ENCODE results near the gene MLEC.

Gene MLEC

DNA sequence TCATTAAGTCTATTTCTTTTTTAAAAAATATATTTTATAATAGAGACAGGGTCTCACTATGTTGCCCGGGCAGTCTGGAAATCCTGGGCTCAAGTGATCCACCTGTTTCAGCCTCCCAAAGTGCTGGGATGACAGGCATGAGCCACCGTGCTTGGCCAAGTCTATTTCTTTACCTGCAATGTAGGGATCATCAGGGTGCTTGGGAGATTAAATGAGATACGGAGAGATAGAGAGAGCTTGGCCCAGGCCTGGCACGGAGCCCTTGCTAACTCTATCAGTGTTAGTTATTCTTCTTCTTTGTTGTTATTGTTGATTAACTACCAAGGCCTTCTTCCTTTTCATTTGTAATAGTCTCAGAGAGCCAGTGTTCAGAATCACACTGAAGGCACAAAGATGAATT is 43.4 kb upstream of the MLEC start:
- ChIA-PET POLR2A (no interaction called here), CTCF (interaction anchor here (1.1 to 8.7 kb wide), 4 partner anchors 9 to 328 kb away, joined by 4 to 119 read pairs (median 37); no protein-coding TSS in a partner anchor)
- no peak for DNase-seq (ENCODE audit: extremely low spot score)
- TF ChIP-seq, protein P1, sequence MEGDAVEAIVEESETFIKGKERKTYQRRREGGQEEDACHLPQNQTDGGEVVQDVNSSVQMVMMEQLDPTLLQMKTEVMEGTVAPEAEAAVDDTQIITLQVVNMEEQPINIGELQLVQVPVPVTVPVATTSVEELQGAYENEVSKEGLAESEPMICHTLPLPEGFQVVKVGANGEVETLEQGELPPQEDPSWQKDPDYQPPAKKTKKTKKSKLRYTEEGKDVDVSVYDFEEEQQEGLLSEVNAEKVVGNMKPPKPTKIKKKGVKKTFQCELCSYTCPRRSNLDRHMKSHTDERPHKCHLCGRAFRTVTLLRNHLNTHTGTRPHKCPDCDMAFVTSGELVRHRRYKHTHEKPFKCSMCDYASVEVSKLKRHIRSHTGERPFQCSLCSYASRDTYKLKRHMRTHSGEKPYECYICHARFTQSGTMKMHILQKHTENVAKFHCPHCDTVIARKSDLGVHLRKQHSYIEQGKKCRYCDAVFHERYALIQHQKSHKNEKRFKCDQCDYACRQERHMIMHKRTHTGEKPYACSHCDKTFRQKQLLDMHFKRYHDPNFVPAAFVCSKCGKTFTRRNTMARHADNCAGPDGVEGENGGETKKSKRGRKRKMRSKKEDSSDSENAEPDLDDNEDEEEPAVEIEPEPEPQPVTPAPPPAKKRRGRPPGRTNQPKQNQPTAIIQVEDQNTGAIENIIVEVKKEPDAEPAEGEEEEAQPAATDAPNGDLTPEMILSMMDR (IDR thresholded peaks at IDR 0.05; ENCODE audit: control extremely low read depth, extremely low read depth, low read depth, missing control alignments) = no peak

- TF ChIP-seq, protein P1 (IDR thresholded peaks at IDR 0.05; ENCODE audit: control extremely low read depth, extremely low read depth, low read depth, missing control alignments) = no peak
- POLR2A ChIA-PET = no interaction called here
- CTCF ChIA-PET = interaction anchor here (0.7 to 8.7 kb wide), 29 partner anchors 11 to 539 kb away, joined by 3 to 119 read pairs (median 8); partner anchors contain the start of genes MLEC, POP5 and UNC119B
- DNase-seq (ENCODE audit: extremely low spot score) = no peak
These were observed 40.9 kb upstream of the MLEC start for GRCh38 chr12:120646044-120646443.

DNA sequence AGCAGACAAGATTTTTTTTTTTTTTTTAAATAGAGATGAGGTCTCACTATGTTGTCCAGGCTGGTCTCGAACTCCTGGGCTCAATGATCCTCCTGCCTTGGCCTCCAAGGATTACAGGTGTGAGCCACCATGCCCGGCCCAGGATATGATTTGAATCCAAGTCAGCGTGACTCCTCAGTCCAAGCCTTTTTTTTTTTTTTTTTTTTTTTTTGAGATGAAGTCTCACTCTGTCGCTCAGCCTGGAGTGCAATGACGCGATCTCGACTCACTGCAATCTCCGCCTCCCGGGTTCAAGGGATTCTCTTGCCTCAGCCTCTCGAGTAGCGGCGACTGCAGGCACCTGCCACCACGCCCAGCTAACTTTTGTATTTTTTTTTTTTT is 39.6 kb upstream of the MLEC start:
- POLR2A ChIA-PET = no interaction called here
- TF ChIP-seq, protein P1 (IDR thresholded peaks at IDR 0.05; ENCODE audit: control extremely low read depth, extremely low read depth, low read depth, missing control alignments) = no peak
- CTCF ChIA-PET = interaction anchor here (0.9 to 8.7 kb wide), 35 partner anchors 9 to 479 kb away, joined by 3 to 119 read pairs (median 5); partner anchors contain the start of genes MLEC, POP5 and UNC119B

GRCh38 chr12:120649442-120650232 is 37.3 kb upstream of the MLEC start:
- no peak for DNase-seq (ENCODE audit: extremely low spot score)
- POLR2A ChIA-PET = interaction anchor here (0.6 to 1.5 kb wide), 3 partner anchors 13 to 448 kb away, joined by 4 to 8 read pairs (median 6); partner anchors contain the start of genes RNU4-2 and RPLP0
- TF ChIP-seq, protein P1 (IDR thresholded peaks at IDR 0.05; ENCODE audit: control extremely low read depth, extremely low read depth, low read depth, missing control alignments) = no peak
- CTCF ChIA-PET = interaction anchor here (0.8 to 8.7 kb wide), 62 partner anchors 9 to 665 kb away, joined by 3 to 119 read pairs (median 5); partner anchors contain the start of genes ACADS, CABP1, DYNLL1 and MLEC

More for the DNA sequence above, 39.6 kb upstream of the MLEC start:
- no peak for DNase-seq (ENCODE audit: extremely low spot score)

DNA sequence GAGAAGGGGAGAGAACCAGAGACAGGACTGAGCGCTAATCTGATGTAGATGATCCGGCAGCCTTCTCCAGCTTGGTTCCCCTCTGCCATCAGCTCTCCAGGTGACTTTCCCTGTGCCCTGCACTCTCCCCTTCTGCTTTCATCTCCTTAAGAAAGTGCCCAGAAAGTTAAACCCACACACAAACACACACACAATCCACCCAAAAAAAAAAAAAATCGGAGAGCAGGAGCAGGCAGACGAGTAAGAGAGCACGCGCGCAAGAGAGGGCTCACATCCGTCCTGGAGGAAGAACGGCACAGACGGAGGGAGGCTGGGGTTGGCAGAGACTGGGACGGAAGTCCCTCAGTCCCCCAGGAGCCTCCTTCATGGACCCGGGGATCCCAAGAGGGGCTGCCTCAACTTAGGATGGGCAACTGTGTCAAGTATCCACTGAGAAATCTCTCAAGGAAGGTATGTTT is 36.7 kb upstream of the MLEC start:
- TF ChIP-seq, protein P1 (IDR thresholded peaks at IDR 0.05; ENCODE audit: control extremely low read depth, extremely low read depth, low read depth, missing control alignments) = no peak
- no peak for DNase-seq (ENCODE audit: extremely low spot score)
- CTCF ChIA-PET = interaction anchor here (1.0 to 8.7 kb wide), 26 partner anchors 8 to 665 kb away, joined by 3 to 119 read pairs (median 6); partner anchors contain the start of genes MLEC, POP5 and UNC119B
- POLR2A ChIA-PET = interaction anchor here (1.5 kb wide), 1 partner anchor 449 kb away, joined by 6 read pairs; the partner anchor contains the start of gene RPLP0

- ChIA-PET POLR2A (no interaction called here), CTCF (interaction anchor here (1.0 to 8.7 kb wide), 3 partner anchors 6 to 320 kb away, joined by 3 to 119 read pairs (median 4); no protein-coding TSS in a partner anchor)
- TF ChIP-seq, protein P1 (IDR thresholded peaks at IDR 0.05; ENCODE audit: control extremely low read depth, extremely low read depth, low read depth, missing control alignments) = no peak
- no peak for DNase-seq (ENCODE audit: extremely low spot score)
These were observed 35.1 kb upstream of the MLEC start for GRCh38 chr12:120651821-120652220.
